Karpas-422 (cell line): ENCODE data around the gene RUNX2. TPM values are rescaled to one million over a fixed set of nuclear protein-coding genes. Genes with fewer than 3 reads are reported as not detected.

Experiments
- DNase-seq: peaks from one replicate; pipeline ENCODE4 v3.0.0-alpha.2; 2015
- H2AFZ ChIP-seq: fragments of 200-600 bp; sonication (generic); 2 replicates; pipeline ENCODE4 v1.6.1; 2014; ENCODE audit warnings: antibody characterized with exemption, low read length, mixed read lengths
- H3K27ac ChIP-seq: fragments of 200-600 bp; sonication (generic); 2 replicates; pipeline ENCODE4 v1.5.1; 2014; ENCODE audit warnings: mild to moderate bottlenecking, low read length, moderate library complexity
- H3K27me3 ChIP-seq: fragments of 200-600 bp; sonication (generic); 2 replicates; pipeline ENCODE4 v1.6.1; 2014; ENCODE audit warnings: low read length, mixed read lengths
- H3K36me3 ChIP-seq: fragments of 200-600 bp; sonication (generic); 2 replicates; pipeline ENCODE4 v1.6.1; 2014; ENCODE audit warnings: low read length, mixed read lengths; ENCODE audit not compliant: insufficient read depth
- H3K4me1 ChIP-seq: fragments of 200-600 bp; sonication (generic); 2 replicates; pipeline ENCODE4 v1.6.1; 2014; ENCODE audit warnings: mild to moderate bottlenecking, low read length, mixed read lengths
- H3K4me2 ChIP-seq: fragments of 200-600 bp; sonication (generic); 2 replicates; pipeline ENCODE4 v1.6.1; 2014; ENCODE audit warnings: low read length, low read depth, mild to moderate bottlenecking; ENCODE audit not compliant: poor library complexity, severe bottlenecking
- H3K4me3 ChIP-seq: fragments of 200-600 bp; sonication (generic); 2 replicates; pipeline ENCODE4 v1.5.1; 2014; ENCODE audit warnings: mild to moderate bottlenecking, antibody characterized with exemption, low read length, mixed read lengths
- H3K79me2 ChIP-seq: fragments of 200-600 bp; sonication (generic); 2 replicates; pipeline ENCODE4 v1.6.1; 2014; ENCODE audit warnings: mild to moderate bottlenecking, low read length, mixed read lengths
- H3K9ac ChIP-seq: fragments of 200-600 bp; sonication (generic); 2 replicates; pipeline ENCODE4 v1.6.0; 2014; ENCODE audit warnings: low read length
- H3K9me2 ChIP-seq: fragments of 200-600 bp; sonication (generic), shearing (Covaris generic); replicated peaks from 2 replicates; pipeline ENCODE4 v1.6.0; 2014; ENCODE audit warnings: mild to moderate bottlenecking, low read length, moderate library complexity; ENCODE audit not compliant: insufficient read depth
- H3K9me3 ChIP-seq: fragments of 300-700, 200-600 bp; sonication (generic); 2 replicates; pipeline ENCODE4 v1.6.1; 2014; ENCODE audit warnings: low read length, mixed read lengths
- H4K20me1 ChIP-seq: fragments of 200-600 bp; sonication (generic); 2 replicates; pipeline ENCODE4 v1.6.1; 2014; ENCODE audit warnings: mild to moderate bottlenecking, antibody characterized with exemption, low read length, low read depth; ENCODE audit not compliant: insufficient read depth
- total RNA-seq: library from RNA; depleted of rRNA; stranded (reverse); fragments of >200 nt; shearing (Covaris generic); gene quantifications from 2 replicates; pipeline ENCODE4 v1.2.3, GENCODE V29; 2014; ENCODE audit warnings: low replicate concordance

The RUNX2 gene
- total RNA-seq, 1 experiment from 2014 or later = 0.19 TPM

DNA sequence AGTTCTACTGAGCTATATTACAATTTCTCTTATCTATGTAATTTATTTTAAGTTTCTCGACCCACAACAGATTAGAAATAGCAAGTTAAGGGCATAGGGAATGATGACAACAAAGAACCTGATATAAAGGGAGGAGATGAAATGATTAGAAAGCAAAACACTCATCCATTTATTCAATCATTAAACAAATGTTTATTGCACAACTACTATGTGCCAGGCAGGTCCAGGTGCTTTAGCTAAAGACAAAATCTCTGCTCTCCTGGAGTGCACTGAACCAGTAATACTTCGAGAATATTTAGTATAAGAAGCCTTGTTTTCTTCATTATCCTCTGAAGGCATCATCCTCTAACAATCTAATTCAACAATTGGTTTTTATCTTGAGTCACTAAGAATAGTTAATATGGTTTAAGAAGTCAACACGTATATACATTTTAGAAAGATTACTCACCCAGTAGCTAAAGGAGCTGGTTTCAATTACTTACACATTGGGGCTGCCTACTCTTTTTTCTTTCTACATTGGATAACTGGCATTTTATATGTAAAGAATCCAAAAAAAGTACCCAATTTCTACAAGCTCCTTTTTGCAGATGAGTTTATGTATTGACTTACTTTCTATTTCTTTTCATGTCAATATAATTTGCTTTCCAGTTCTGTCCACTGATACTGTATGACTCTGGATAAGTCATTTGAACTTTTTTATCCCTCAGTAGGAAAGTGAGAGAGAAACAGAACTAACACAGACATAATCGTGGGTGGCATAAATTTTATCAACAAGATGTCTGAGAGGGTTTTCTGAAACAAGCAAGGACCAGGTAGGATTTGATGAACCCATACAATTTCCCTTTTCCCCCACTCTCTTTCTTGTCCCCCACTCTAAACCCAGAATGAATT is 375.0 kb downstream of the RUNX2 start:
- no peaks in the 10 kb centered on the region for H4K20me1 ChIP-seq
- no peaks in the 10 kb centered on the region for H3K9me3 ChIP-seq
- H3K4me1 ChIP-seq = no peaks in the 10 kb centered on the region
- H3K27me3 ChIP-seq = no peaks in the 10 kb centered on the region
- no peak overlapping the region for H2AFZ ChIP-seq
- H3K27ac ChIP-seq = no peak overlapping the region
- no peak overlapping the region for H3K9ac ChIP-seq
- peak; percentile 38 for DNase-seq
- no peaks in the 10 kb centered on the region for H3K36me3 ChIP-seq
- H3K4me3 ChIP-seq = no peak overlapping the region
- no peaks in the 10 kb centered on the region for H3K79me2 ChIP-seq
- H3K9me2 ChIP-seq = no peaks in the 10 kb centered on the region
- H3K4me2 ChIP-seq = no peak overlapping the region

DNA sequence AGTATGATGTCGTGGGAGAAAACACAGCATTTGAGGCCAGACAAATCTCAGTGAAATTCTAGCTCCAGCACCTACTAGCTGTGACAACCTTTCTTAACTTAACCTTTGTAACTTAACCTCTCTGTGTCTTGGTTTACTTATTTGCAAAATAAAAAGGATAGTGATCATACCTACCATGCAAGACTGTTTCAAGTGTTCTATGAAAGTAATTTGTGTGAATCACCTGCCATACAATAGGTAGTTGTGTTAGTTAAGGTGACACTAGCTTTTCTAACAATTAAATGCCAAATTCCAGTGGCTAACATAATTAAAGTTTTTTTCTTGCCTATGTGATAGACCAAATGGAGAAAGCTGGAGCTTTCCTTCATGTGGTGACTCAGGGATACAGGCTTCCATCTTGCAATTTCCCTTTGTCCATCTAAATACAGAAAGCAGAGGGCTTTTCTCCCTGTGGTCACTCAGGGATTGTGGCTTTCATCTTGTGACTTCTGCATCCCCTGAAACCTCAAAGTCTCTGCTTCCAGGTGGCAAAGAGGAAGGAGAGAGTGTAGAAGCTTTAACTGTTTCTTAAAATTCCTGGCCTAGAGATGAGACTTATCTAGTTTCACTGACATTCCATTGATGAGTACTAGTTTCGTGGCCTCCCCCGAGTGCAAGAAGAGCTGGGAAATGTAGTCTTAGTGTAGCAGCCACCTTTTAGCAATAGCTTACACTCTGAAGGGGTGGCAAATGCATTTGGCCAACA is 376.1 kb downstream of the RUNX2 start:
- Histone ChIP-seq H3K4me3 (no peak overlapping the region), H4K20me1 (no peaks in the 10 kb centered on the region), H3K79me2 (no peaks in the 10 kb centered on the region), H3K4me2 (no peak overlapping the region), H3K9me2 (no peaks in the 10 kb centered on the region), H3K27me3 (no peaks in the 10 kb centered on the region), H3K9ac (no peak overlapping the region), H3K36me3 (no peaks in the 10 kb centered on the region), H3K4me1 (no peaks in the 10 kb centered on the region), H3K9me3 (no peaks in the 10 kb centered on the region), H2AFZ (no peak overlapping the region), H3K27ac (no peak overlapping the region)
- DNase-seq = peak; percentile 32

- no peak overlapping the region for H3K4me3 ChIP-seq
- no peaks in the 10 kb centered on the region for H3K79me2 ChIP-seq
- H3K4me2 ChIP-seq = no peak overlapping the region
- H3K27me3 ChIP-seq = no peaks in the 10 kb centered on the region
- no peaks in the 10 kb centered on the region for H4K20me1 ChIP-seq
- no peak overlapping the region for H3K9ac ChIP-seq
- DNase-seq = peak; percentile 21
- peaks cover 7% of the 10 kb centered on the region for H3K4me1 ChIP-seq
- no peaks in the 10 kb centered on the region for H3K9me2 ChIP-seq
- H2AFZ ChIP-seq = no peak overlapping the region
- no peaks in the 10 kb centered on the region for H3K9me3 ChIP-seq
- H3K27ac ChIP-seq = no peak overlapping the region
- no peaks in the 10 kb centered on the region for H3K36me3 ChIP-seq
Measured at GRCh38 chr6:45705137-45705855, 377.2 kb downstream of the RUNX2 start.

DNA sequence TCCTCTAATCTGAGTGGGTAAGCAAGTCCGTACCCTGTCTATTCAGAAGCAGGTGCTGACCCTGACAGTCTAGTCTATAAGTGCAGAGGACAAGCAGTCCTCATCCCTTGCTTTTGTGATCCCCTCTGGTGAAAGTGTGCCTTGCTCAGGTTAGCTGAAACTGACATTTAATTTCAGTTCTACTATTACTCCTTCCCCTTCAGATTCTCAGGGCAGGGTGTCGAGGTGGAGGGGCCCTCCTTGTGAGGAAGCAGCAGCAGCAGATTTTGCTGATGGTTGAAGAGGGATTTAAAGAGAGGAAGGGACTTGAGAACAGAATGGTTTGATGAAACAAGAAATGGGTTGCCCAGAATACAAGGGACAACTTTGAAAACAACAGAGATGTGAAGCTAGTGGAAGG is 378.2 kb downstream of the RUNX2 start:
- H3K9me3 ChIP-seq = no peaks in the 10 kb centered on the region
- H3K9ac ChIP-seq = no peak overlapping the region
- no peak overlapping the region for H3K27ac ChIP-seq
- H3K4me2 ChIP-seq = no peak overlapping the region
- no peak overlapping the region for H3K4me3 ChIP-seq
- H2AFZ ChIP-seq = no peak overlapping the region
- no peaks in the 10 kb centered on the region for H3K79me2 ChIP-seq
- no peaks in the 10 kb centered on the region for H4K20me1 ChIP-seq
- no peaks in the 10 kb centered on the region for H3K9me2 ChIP-seq
- no peaks in the 10 kb centered on the region for H3K36me3 ChIP-seq
- no peak for DNase-seq
- no peaks in the 10 kb centered on the region for H3K27me3 ChIP-seq
- peaks cover 14% of the 10 kb centered on the region for H3K4me1 ChIP-seq

DNA sequence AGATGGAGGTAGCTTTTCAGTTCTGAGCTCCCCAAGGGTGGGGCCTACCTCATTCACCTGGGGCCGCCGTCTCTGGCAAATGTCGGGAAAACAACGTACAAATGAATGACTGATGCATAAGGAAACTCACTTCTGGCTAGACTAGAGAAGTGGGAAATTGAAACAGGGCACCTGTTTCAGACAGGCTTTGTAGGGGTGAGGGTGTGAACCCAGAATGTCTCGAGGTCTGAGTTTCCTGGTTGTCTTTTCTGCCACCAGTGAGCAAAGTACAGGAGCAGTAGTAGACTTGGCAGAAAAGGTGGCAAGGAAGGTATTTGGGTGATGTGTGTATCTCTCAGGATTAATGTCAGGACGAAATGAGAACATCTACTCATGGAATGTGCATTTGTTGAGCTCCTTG is 379.0 kb downstream of the RUNX2 start:
- no peak for DNase-seq
- Histone ChIP-seq H3K27me3 (no peaks in the 10 kb centered on the region), H3K4me1 (peaks cover 14% of the 10 kb centered on the region), H3K79me2 (no peaks in the 10 kb centered on the region), H2AFZ (no peak overlapping the region), H3K9ac (no peak overlapping the region), H3K4me3 (no peak overlapping the region), H4K20me1 (no peaks in the 10 kb centered on the region), H3K9me2 (no peaks in the 10 kb centered on the region), H3K27ac (no peak overlapping the region), H3K4me2 (no peak overlapping the region), H3K36me3 (no peaks in the 10 kb centered on the region), H3K9me3 (no peaks in the 10 kb centered on the region)

- Histone ChIP-seq H3K27me3 (no peaks in the 10 kb centered on the region), H3K9me3 (no peaks in the 10 kb centered on the region), H4K20me1 (no peaks in the 10 kb centered on the region), H3K4me2 (no peak overlapping the region), H3K27ac (no peak overlapping the region), H2AFZ (no peak overlapping the region), H3K9me2 (no peaks in the 10 kb centered on the region), H3K79me2 (no peaks in the 10 kb centered on the region), H3K9ac (no peak overlapping the region), H3K4me3 (no peak overlapping the region), H3K4me1 (peaks cover 21% of the 10 kb centered on the region), H3K36me3 (no peaks in the 10 kb centered on the region)
- DNase-seq = peak; percentile 47
Measured at GRCh38 chr6:45709781-45710220, 381.7 kb downstream of the RUNX2 start.

DNA sequence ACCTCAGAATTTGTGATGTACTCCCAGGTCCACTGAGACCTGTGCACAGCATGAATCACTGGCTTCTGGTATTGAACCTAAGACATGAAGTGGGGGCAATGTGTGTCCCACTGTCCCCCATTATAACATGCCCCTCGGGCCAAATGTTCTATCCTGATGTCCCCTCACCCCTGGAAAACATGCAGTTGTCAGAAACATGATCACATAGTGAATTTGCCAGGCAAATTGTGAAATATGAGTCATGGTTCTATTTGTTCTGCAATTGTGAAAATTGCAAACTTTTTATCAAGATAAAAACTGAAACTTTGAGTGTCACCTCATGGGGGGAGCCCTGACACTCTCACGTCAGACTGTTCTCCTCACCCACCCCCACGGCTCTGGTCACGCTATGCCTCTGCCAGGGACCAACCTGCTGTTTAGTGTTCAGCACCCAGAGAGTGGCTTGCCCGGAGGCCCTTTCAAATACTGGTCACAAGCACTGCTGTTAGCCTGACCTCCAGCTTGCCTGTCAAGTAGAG is 382.2 kb downstream of the RUNX2 start:
- no peak overlapping the region for H3K4me3 ChIP-seq

GRCh38 chr6:45712076-45712475 is 383.9 kb downstream of the RUNX2 start:
- H3K36me3 ChIP-seq = no peaks in the 10 kb centered on the region
- H3K9ac ChIP-seq = no peak overlapping the region
- DNase-seq = no peak
- H3K27ac ChIP-seq = no peak overlapping the region
- H3K4me1 ChIP-seq = peaks cover 21% of the 10 kb centered on the region
- no peaks in the 10 kb centered on the region for H3K9me3 ChIP-seq
- H4K20me1 ChIP-seq = no peaks in the 10 kb centered on the region
- no peak overlapping the region for H2AFZ ChIP-seq
- H3K4me3 ChIP-seq = no peak overlapping the region
- no peaks in the 10 kb centered on the region for H3K27me3 ChIP-seq
- H3K9me2 ChIP-seq = no peaks in the 10 kb centered on the region
- H3K79me2 ChIP-seq = no peaks in the 10 kb centered on the region
- no peak overlapping the region for H3K4me2 ChIP-seq

More for the DNA sequence above, 382.2 kb downstream of the RUNX2 start:
- Histone ChIP-seq H2AFZ (no peak overlapping the region), H4K20me1 (no peaks in the 10 kb centered on the region), H3K36me3 (no peaks in the 10 kb centered on the region), H3K27ac (no peak overlapping the region), H3K9me2 (no peaks in the 10 kb centered on the region), H3K79me2 (no peaks in the 10 kb centered on the region), H3K9me3 (no peaks in the 10 kb centered on the region), H3K27me3 (no peaks in the 10 kb centered on the region), H3K4me2 (peak overlapping the region; percentile 39), H3K9ac (no peak overlapping the region), H3K4me1 (peaks cover 21% of the 10 kb centered on the region)
- DNase-seq = no peak
